GM21528 (cell line): ENCODE data around the gene AGBL1.
"Not testable (repeated sequence)": the region's sequence is repeated elsewhere in the genome, so short reads cannot be mapped to it uniquely, and the experiment has no call there.

ENCODE experiments used
- ATAC-seq: cut with Tn5 transposase; IDR thresholded peaks from one replicate; pipeline ENCODE4 v1.9.1; 2021; ENCODE audit warnings: mild to moderate bottlenecking, moderate library complexity; ENCODE audit not compliant: unreplicated experiment, low FRiP score

AGBL1 gene

GRCh38 chr15:86842199-86842598 lies 762.5 kb downstream of the AGBL1 start:
- ATAC-seq: no peak

- no peak for ATAC-seq
Observed at GRCh38 chr15:86846036-86846435, 766.4 kb downstream of the AGBL1 start.

GRCh38 chr15:86849136-86849535 lies 769.5 kb downstream of the AGBL1 start:
- ATAC-seq: no peak

GRCh38 chr15:86849558-86850285 lies 770.1 kb downstream of the AGBL1 start:
- ATAC-seq: no peak

GRCh38 chr15:86850939-86851338 lies 771.3 kb downstream of the AGBL1 start:
- no peak for ATAC-seq

- ATAC-seq: no peak
Observed at GRCh38 chr15:86852741-86853140, 773.1 kb downstream of the AGBL1 start.

GRCh38 chr15:86854176-86854575 lies 774.5 kb downstream of the AGBL1 start:
- ATAC-seq: no peak

GRCh38 chr15:86855307-86856291 lies 775.9 kb downstream of the AGBL1 start:
- no peak for ATAC-seq

GRCh38 chr15:86857701-86858100 lies 778.0 kb downstream of the AGBL1 start:
- no peak for ATAC-seq

GRCh38 chr15:86863226-86863915 lies 783.7 kb downstream of the AGBL1 start:
- no peak for ATAC-seq

- no peak for ATAC-seq
Observed at GRCh38 chr15:86865920-86866319, 786.2 kb downstream of the AGBL1 start.

- no peak for ATAC-seq
Observed at GRCh38 chr15:86870846-86871245, 791.2 kb downstream of the AGBL1 start.

- ATAC-seq: no peak
Observed at GRCh38 chr15:86871964-86872363, 792.3 kb downstream of the AGBL1 start.

GRCh38 chr15:86872782-86873181 lies 793.1 kb downstream of the AGBL1 start:
- ATAC-seq: no peak

GRCh38 chr15:86875067-86875466 lies 795.4 kb downstream of the AGBL1 start:
- no peak for ATAC-seq

- ATAC-seq: no peak
Observed at GRCh38 chr15:86876387-86876944, 796.8 kb downstream of the AGBL1 start.

- ATAC-seq: no peak
Observed at GRCh38 chr15:86877171-86877631, 797.5 kb downstream of the AGBL1 start.

- ATAC-seq: not testable (repeated sequence)
Observed at GRCh38 chr15:86878844-86879243, 799.2 kb downstream of the AGBL1 start.

GRCh38 chr15:86879250-86880229 lies 799.9 kb downstream of the AGBL1 start:
- no peak for ATAC-seq
